ENCODE data around the gene UNC13B.

GRCh38 chr9:35294066-35294465 lies 132.3 kb downstream of the UNC13B start:
- TF ChIP-seq CTCF (IDR thresholded peaks at IDR 0.05; ENCODE audit: poor library complexity) (no peak), EZH2 (IDR thresholded peaks at IDR 0.05; ENCODE audit: borderline replicate concordance) (no peak)
